Endothelial cell of umbilical vein (primary cell): ENCODE measurements around the gene SCN5A. TPM values are rescaled to one million over a fixed set of nuclear protein-coding genes. Genes with fewer than 3 reads are reported as not detected.

Experiments used
- BruUV-seq: library from RNA; stranded (reverse); fragments of 400-500 nt; replicated peaks from 2 replicates; lab custom pipeline; 2021; lab: Mats Ljungman, UMichigan
- CTCF ChIA-PET: fragments of 300-600, 350-600 bp; sonication (Branson Sonifier 250); formaldehyde crosslinking; loops from one replicate; lab custom pipeline; 2021; ENCODE audit warnings: antibody characterized with exemption, inconsistent platforms; lab: Charles Lee
- POLR2A ChIA-PET: fragments of 300-600, 350-600 bp; sonication (Branson Sonifier 250); formaldehyde crosslinking; loops from one replicate; lab custom pipeline; 2021; ENCODE audit warnings: antibody characterized with exemption, inconsistent platforms; lab: Charles Lee
- DNase-seq: peaks from one replicate; pipeline ENCODE4 v3.0.0-alpha.2; 2011; ENCODE audit warnings: low read depth, low spot score
- FAIRE-seq: peaks from 2 replicates; lab custom pipeline; 2011; peaks lifted over from hg19 to GRCh38; lab: Jason Lieb, UNC
- H2AFZ ChIP-seq: 2 replicates; pipeline ENCODE4 v1.6.0; 2012; ENCODE audit warnings: low read depth, low read length, control low read depth, inconsistent platforms
- H3K27ac ChIP-seq: 2 replicates; pipeline ENCODE4 v1.5.1; 2011; ENCODE audit warnings: low read depth, mild to moderate bottlenecking, control low read depth, low read length, moderate library complexity; ENCODE audit not compliant: insufficient read depth
- H3K27me3 ChIP-seq, 2 experiments: 2 replicates each; pipeline versions ENCODE4 v1.6.0 to v1.6.1; 2011; ENCODE audit warnings: low read length in 2 of 2, mixed read lengths in 1 of 2; ENCODE audit not compliant: control insufficient read depth in 2 of 2, insufficient read depth in 2 of 2
- H3K36me3 ChIP-seq, 2 experiments: 2 replicates in 1 of 2; 3 replicates in 1 of 2; pipeline ENCODE4 v1.5.1; 2011; ENCODE audit warnings: low read length in 2 of 2, mild to moderate bottlenecking in 1 of 2, moderate library complexity in 1 of 2; ENCODE audit not compliant: control insufficient read depth in 2 of 2, insufficient read depth in 2 of 2; ENCODE audit errors: extremely low read depth in 1 of 2
- H3K4me1 ChIP-seq: 3 replicates; pipeline ENCODE4 v1.5.1; 2011; ENCODE audit warnings: mild to moderate bottlenecking, low read length; ENCODE audit not compliant: control insufficient read depth, insufficient read depth; ENCODE audit errors: extremely low read depth
- H3K4me2 ChIP-seq: 2 replicates; pipeline ENCODE4 v1.6.1; 2011; ENCODE audit warnings: low read length, control low read depth, mixed read lengths; ENCODE audit not compliant: insufficient read depth
- H3K4me3 ChIP-seq, 3 experiments: fragments of 200-600 bp in 1 of 3; sonication (generic), shearing (Covaris generic) in 1 of 3; replicated peaks in 1 of 3; 2 replicates each; pipeline ENCODE4 v1.5.1; 2011 to 2016; ENCODE audit warnings: control low read depth in 3 of 3, low read length in 3 of 3, mild to moderate bottlenecking in 2 of 3, inconsistent platforms in 1 of 3, low read depth in 1 of 3, moderate library complexity in 1 of 3; ENCODE audit not compliant: insufficient read depth in 1 of 3
- H3K79me2 ChIP-seq: 2 replicates; pipeline ENCODE4 v1.6.0; 2012; ENCODE audit warnings: low read length, inconsistent platforms; ENCODE audit not compliant: control insufficient read depth, insufficient read depth
- H3K9ac ChIP-seq: replicated peaks from 2 replicates; pipeline ENCODE3; 2011; ENCODE audit warnings: low read length, control low read depth; ENCODE audit not compliant: insufficient read depth; ENCODE audit errors: extremely low read depth
- H3K9me1 ChIP-seq: replicated peaks from 3 replicates; pipeline ENCODE4 v1.6.0; 2011; ENCODE audit warnings: mild to moderate bottlenecking, low read length; ENCODE audit not compliant: control insufficient read depth, insufficient read depth; ENCODE audit errors: extremely low read depth
- H3K9me3 ChIP-seq: replicated peaks from 2 replicates; pipeline ENCODE4 v1.5.1; 2012; ENCODE audit warnings: low read length, inconsistent platforms; ENCODE audit not compliant: control insufficient read depth, insufficient read depth
- H4K20me1 ChIP-seq: replicated peaks from 2 replicates; pipeline ENCODE3; 2011; ENCODE audit warnings: mild to moderate bottlenecking, low read length; ENCODE audit not compliant: control insufficient read depth, insufficient read depth; ENCODE audit errors: extremely low read depth
- EZH2 ChIP-seq: IDR thresholded peaks from 2 replicates; pipeline ENCODE4 v1.6.1; 2012; ENCODE audit warnings: borderline replicate concordance, low read depth, mild to moderate bottlenecking, moderate library complexity, low read length, inconsistent platforms; ENCODE audit not compliant: severe bottlenecking
- FOS ChIP-seq: IDR thresholded peaks from 2 replicates; pipeline ENCODE4 v1.6.1; 2011; ENCODE audit warnings: mild to moderate bottlenecking, low read length, moderate library complexity, borderline replicate concordance; ENCODE audit not compliant: insufficient read depth
- GATA2 ChIP-seq: IDR thresholded peaks from 2 replicates; pipeline ENCODE4 v1.7.0; 2011; ENCODE audit warnings: low read depth, mild to moderate bottlenecking, moderate library complexity, mixed read lengths, low read length; ENCODE audit not compliant: insufficient read length, insufficient read depth
- JUN ChIP-seq: IDR thresholded peaks from 2 replicates; pipeline ENCODE4 v1.6.1; 2011; ENCODE audit warnings: borderline replicate concordance, low read depth; ENCODE audit not compliant: insufficient read length, insufficient read depth
- MAX ChIP-seq: IDR thresholded peaks from 2 replicates; pipeline ENCODE4 v1.6.1; 2011; ENCODE audit not compliant: insufficient read depth, insufficient read length
- MYC ChIP-seq: IDR thresholded peaks from one replicate; pipeline ENCODE4 v1.6.1; 2011; ENCODE audit warnings: mild to moderate bottlenecking, low read depth, low read length
- POLR2A ChIP-seq: IDR thresholded peaks from 2 replicates; pipeline ENCODE4 v1.6.1; 2012; ENCODE audit warnings: low read depth, mild to moderate bottlenecking, control low read depth, low read length
- POLR2AphosphoS5 ChIP-seq: IDR thresholded peaks from 2 replicates; pipeline ENCODE4 v1.6.1; 2012; ENCODE audit warnings: low read depth, mild to moderate bottlenecking, control low read depth, low read length, moderate library complexity; ENCODE audit not compliant: insufficient read depth
- dilution Hi-C: fragments of 300-500 bp; cut with MboI; formaldehyde crosslinking; loops from one replicate; pipeline ENCODE4 v1.15.0; 2019; ENCODE audit warnings: low sequenced_read_pairs; ENCODE audit not compliant: extremely low pct_ligation_motif_present
- intact Hi-C: fragments of 100-400 bp; cut with micrococcal nuclease; formaldehyde crosslinking; loops from one replicate; pipeline ENCODE4 v1.10.0; 2022
- polyA plus RNA-seq, 4 experiments: library from polyadenylated mRNA; depleted of rRNA in 3 of 4; stranded (reverse) in 3 of 4; unstranded in 1 of 4; fragments of >200 nt; gene quantifications; 2 replicates each; pipeline versions ENCODE4 v1.2.1 to v1.2.3, GENCODE V29; 2011 to 2012; ENCODE audit warnings: missing spikeins in 1 of 4
- total RNA-seq: library from RNA; stranded (reverse); gene quantifications from 2 replicates; pipeline ENCODE4 v1.2.3, GENCODE V29; 2021
- TF ChIP-seq, protein P1 (sequence below), 2 donors: IDR thresholded peaks; 1 replicate in 1 of 2; 2 replicates in 1 of 2; pipeline ENCODE4 v1.5.1; 2011; ENCODE audit warnings: low read length in 2 of 2, mild to moderate bottlenecking in 2 of 2, moderate library complexity in 2 of 2, control low read depth in 1 of 2, inconsistent platforms in 1 of 2, low read depth in 1 of 2; ENCODE audit not compliant: insufficient read depth in 1 of 2; ENCODE audit errors: extremely low read depth in 1 of 2

Gene SCN5A
- total and polyA plus RNA-seq, 2 donors (not counting 3 experiments of a cell fraction or from before 2014, with no cell fraction given): 2.7 to 20.0 TPM

DNA sequence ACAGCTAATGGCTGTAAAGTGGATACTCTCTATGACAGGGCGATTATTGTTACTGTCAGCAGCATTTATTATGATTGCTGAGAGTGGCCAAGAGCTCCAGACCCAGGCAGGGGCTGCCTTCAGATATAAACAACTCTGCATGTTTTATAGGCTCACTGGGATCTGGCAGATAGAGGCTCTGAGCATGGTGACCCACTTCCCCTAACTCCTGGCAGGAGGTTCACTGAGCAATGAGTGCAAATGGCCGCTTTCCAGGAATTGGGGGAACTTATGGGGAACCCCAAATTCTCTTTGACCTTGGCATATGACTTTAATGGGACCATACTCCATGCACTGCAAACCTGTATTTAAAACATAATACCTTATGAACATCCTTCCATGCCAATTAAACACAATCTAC is 59.0 kb downstream of the SCN5A start:
- TF ChIP-seq, protein P1, sequence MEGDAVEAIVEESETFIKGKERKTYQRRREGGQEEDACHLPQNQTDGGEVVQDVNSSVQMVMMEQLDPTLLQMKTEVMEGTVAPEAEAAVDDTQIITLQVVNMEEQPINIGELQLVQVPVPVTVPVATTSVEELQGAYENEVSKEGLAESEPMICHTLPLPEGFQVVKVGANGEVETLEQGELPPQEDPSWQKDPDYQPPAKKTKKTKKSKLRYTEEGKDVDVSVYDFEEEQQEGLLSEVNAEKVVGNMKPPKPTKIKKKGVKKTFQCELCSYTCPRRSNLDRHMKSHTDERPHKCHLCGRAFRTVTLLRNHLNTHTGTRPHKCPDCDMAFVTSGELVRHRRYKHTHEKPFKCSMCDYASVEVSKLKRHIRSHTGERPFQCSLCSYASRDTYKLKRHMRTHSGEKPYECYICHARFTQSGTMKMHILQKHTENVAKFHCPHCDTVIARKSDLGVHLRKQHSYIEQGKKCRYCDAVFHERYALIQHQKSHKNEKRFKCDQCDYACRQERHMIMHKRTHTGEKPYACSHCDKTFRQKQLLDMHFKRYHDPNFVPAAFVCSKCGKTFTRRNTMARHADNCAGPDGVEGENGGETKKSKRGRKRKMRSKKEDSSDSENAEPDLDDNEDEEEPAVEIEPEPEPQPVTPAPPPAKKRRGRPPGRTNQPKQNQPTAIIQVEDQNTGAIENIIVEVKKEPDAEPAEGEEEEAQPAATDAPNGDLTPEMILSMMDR (IDR thresholded peaks at IDR 0.05; ENCODE audit: extremely low read depth in 1 of 2, insufficient read depth in 1 of 2, low read depth in 1 of 2, low read length in 2 of 2): no peak
- TF ChIP-seq POLR2AphosphoS5 (no peak), POLR2A (no peak), FOS (no peak), EZH2 (no peak), GATA2 (no peak), MAX (no peak), JUN (no peak), MYC (no peak)
- POLR2A ChIA-PET: no interaction called here
- no TSS peak for BruUV-seq
- dilution Hi-C loops: no loop called here
- no peaks in the 10 kb centered on the region for H3K27me3 ChIP-seq
- DNase-seq: no peak
- H2AFZ ChIP-seq: no peak overlapping the region
- no peaks in the 10 kb centered on the region for H3K9me1 ChIP-seq
- FAIRE-seq: no peak
- no peak overlapping the region for H3K4me2 ChIP-seq
- H3K9me3 ChIP-seq: no peaks in the 10 kb centered on the region
- H3K9ac ChIP-seq: no peak overlapping the region
- H3K4me3 ChIP-seq: no peak overlapping the region
- no peaks in the 10 kb centered on the region for H3K36me3 ChIP-seq
- H3K79me2 ChIP-seq: no peaks in the 10 kb centered on the region
- intact Hi-C loops: no loop called here
- no peak overlapping the region for H3K27ac ChIP-seq
- CTCF ChIA-PET: interaction anchor here (1.4 kb wide), 1 partner anchor 69 kb away, joined by 6 read pairs; no protein-coding TSS in a partner anchor
- H4K20me1 ChIP-seq: no peaks in the 10 kb centered on the region
- no peaks in the 10 kb centered on the region for H3K4me1 ChIP-seq
